ENCODE results near the gene KCNJ14. TPM values are rescaled to one million over a fixed set of nuclear protein-coding genes. Genes with fewer than 3 reads are reported as not detected.

Gene KCNJ14
- total RNA-seq, 2 experiments from 2014 or later: 1.2 TPM

- no peaks in the 10 kb centered on the region for H3K9me3 Mint-ChIP-seq
- ChIA-PET CTCF (interaction anchor here (0.9 to 2.3 kb wide), 5 partner anchors 10 to 115 kb away, joined by 4 to 19 read pairs (median 8); no protein-coding TSS in a partner anchor), POLR2A (interaction anchor here (0.7 to 1.3 kb wide), 2 partner anchors 13 to 17 kb away, joined by 3 read pairs; no protein-coding TSS in a partner anchor)
- H3K36me3 Mint-ChIP-seq: no peaks in the 10 kb centered on the region
- peak overlapping the region; percentile 62 for H3K4me3 Mint-ChIP-seq
- peaks cover 32% of the 10 kb centered on the region for H3K4me1 Mint-ChIP-seq (ENCODE audit: low read depth)
- intact Hi-C loops (cut with micrococcal nuclease): loop anchor here (1.0 to 5.0 kb wide), 4 partner anchors 8 to 172 kb away; a partner anchor contains a TSS
- H3K27ac Mint-ChIP-seq: no peak overlapping the region
- H3K27me3 Mint-ChIP-seq: peaks cover 47% of the 10 kb centered on the region
- DNase-seq: no peak
Measured at GRCh38 chr19:48493718-48494401, 38.5 kb downstream of the KCNJ14 start.

GRCh38 chr19:48495396-48495795 lies 40.0 kb downstream of the KCNJ14 start:
- H3K4me3 Mint-ChIP-seq: no peak overlapping the region
- H3K9me3 Mint-ChIP-seq: no peaks in the 10 kb centered on the region
- H3K27me3 Mint-ChIP-seq: peaks cover 47% of the 10 kb centered on the region
- no peaks in the 10 kb centered on the region for H3K36me3 Mint-ChIP-seq
- CTCF ChIA-PET: interaction anchor here (0.6 to 1.2 kb wide), 3 partner anchors 11 to 113 kb away, joined by 3 read pairs; no protein-coding TSS in a partner anchor
- POLR2A ChIA-PET: no interaction called here
- H3K4me1 Mint-ChIP-seq (ENCODE audit: low read depth): peaks cover 27% of the 10 kb centered on the region
- H3K27ac Mint-ChIP-seq: no peak overlapping the region
- intact Hi-C loops (cut with micrococcal nuclease): no loop called here
- DNase-seq: no peak

GRCh38 chr19:48496959-48497727 lies 41.8 kb downstream of the KCNJ14 start:
- DNase-seq: no peak
- H3K9me3 Mint-ChIP-seq: no peaks in the 10 kb centered on the region
- no peaks in the 10 kb centered on the region for H3K36me3 Mint-ChIP-seq
- ChIA-PET POLR2A (no interaction called here), CTCF (interaction anchor here (0.5 to 1.1 kb wide), 2 partner anchors 9 to 728 kb away, joined by 3 to 4 read pairs; no protein-coding TSS in a partner anchor)
- H3K27me3 Mint-ChIP-seq: peaks cover 38% of the 10 kb centered on the region
- peaks cover 24% of the 10 kb centered on the region for H3K4me1 Mint-ChIP-seq (ENCODE audit: low read depth)
- no peak overlapping the region for H3K27ac Mint-ChIP-seq
- intact Hi-C loops (cut with micrococcal nuclease): no loop called here
- H3K4me3 Mint-ChIP-seq: no peak overlapping the region

- intact Hi-C loops (cut with micrococcal nuclease): no loop called here
- POLR2A ChIA-PET: no interaction called here
Measured at GRCh38 chr19:48497728-48498594, 42.6 kb downstream of the KCNJ14 start.

GRCh38 chr19:48498595-48499311 lies 43.4 kb downstream of the KCNJ14 start:
- Mint-ChIP-seq H3K27ac (no peak overlapping the region), H3K4me3 (no peak overlapping the region), H3K36me3 (no peaks in the 10 kb centered on the region), H3K27me3 (peaks cover 33% of the 10 kb centered on the region), H3K4me1 (ENCODE audit: low read depth) (peaks cover 17% of the 10 kb centered on the region), H3K9me3 (no peaks in the 10 kb centered on the region)
- intact Hi-C loops (cut with micrococcal nuclease): no loop called here
- ChIA-PET POLR2A (no interaction called here), CTCF (interaction anchor here (1.0 kb wide), 1 partner anchor 9 kb away, joined by 3 read pairs; no protein-coding TSS in a partner anchor)
- DNase-seq: no peak

More at GRCh38 chr19:48497728-48498594, 42.6 kb downstream of the KCNJ14 start:
- CTCF ChIA-PET: interaction anchor here (1.0 kb wide), 1 partner anchor 8 kb away, joined by 3 read pairs; no protein-coding TSS in a partner anchor
- no peaks in the 10 kb centered on the region for H3K9me3 Mint-ChIP-seq
- no peak overlapping the region for H3K27ac Mint-ChIP-seq
- DNase-seq: no peak
- H3K27me3 Mint-ChIP-seq: peaks cover 33% of the 10 kb centered on the region
- no peaks in the 10 kb centered on the region for H3K36me3 Mint-ChIP-seq
- H3K4me3 Mint-ChIP-seq: no peak overlapping the region
- H3K4me1 Mint-ChIP-seq (ENCODE audit: low read depth): peaks cover 18% of the 10 kb centered on the region

GRCh38 chr19:48499316-48500090 lies 44.1 kb downstream of the KCNJ14 start:
- ChIA-PET CTCF (no interaction called here), POLR2A (no interaction called here)
- H3K9me3 Mint-ChIP-seq: no peaks in the 10 kb centered on the region
- intact Hi-C loops (cut with micrococcal nuclease): no loop called here
- no peaks in the 10 kb centered on the region for H3K36me3 Mint-ChIP-seq
- peaks cover 13% of the 10 kb centered on the region for H3K4me1 Mint-ChIP-seq (ENCODE audit: low read depth)
- no peak overlapping the region for H3K4me3 Mint-ChIP-seq
- H3K27me3 Mint-ChIP-seq: peaks cover 29% of the 10 kb centered on the region
- no peak overlapping the region for H3K27ac Mint-ChIP-seq
- no peak for DNase-seq

- peak overlapping the region; percentile 62 for H3K4me3 Mint-ChIP-seq
- ChIA-PET POLR2A (interaction anchor here (0.6 kb wide), 1 partner anchor 1179 kb away, joined by 3 read pairs; no protein-coding TSS in a partner anchor), CTCF (interaction anchor here (0.6 to 1.2 kb wide), 3 partner anchors 11 to 91 kb away, joined by 5 to 6 read pairs (median 5); no protein-coding TSS in a partner anchor)
- intact Hi-C loops (cut with micrococcal nuclease): no loop called here
- peaks cover 13% of the 10 kb centered on the region for H3K4me1 Mint-ChIP-seq (ENCODE audit: low read depth)
- DNase-seq: no peak
- no peaks in the 10 kb centered on the region for H3K36me3 Mint-ChIP-seq
- no peak overlapping the region for H3K27ac Mint-ChIP-seq
- peaks cover 19% of the 10 kb centered on the region for H3K27me3 Mint-ChIP-seq
- H3K9me3 Mint-ChIP-seq: no peaks in the 10 kb centered on the region
Measured at GRCh38 chr19:48500830-48501493, 45.6 kb downstream of the KCNJ14 start.

- intact Hi-C loops (cut with micrococcal nuclease): loop anchor here (1.0 kb wide), 1 partner anchor 8 kb away; no protein-coding TSS in a partner anchor
- no peaks in the 10 kb centered on the region for H3K36me3 Mint-ChIP-seq
- peaks cover 13% of the 10 kb centered on the region for H3K4me1 Mint-ChIP-seq (ENCODE audit: low read depth)
- peaks cover 17% of the 10 kb centered on the region for H3K27me3 Mint-ChIP-seq
- peak overlapping the region; percentile 62 for H3K4me3 Mint-ChIP-seq
- POLR2A ChIA-PET: interaction anchor here (0.6 kb wide), 1 partner anchor 1178 kb away, joined by 3 read pairs; no protein-coding TSS in a partner anchor
- CTCF ChIA-PET: interaction anchor here (1.2 kb wide), 2 partner anchors 11 to 82 kb away, joined by 3 to 7 read pairs; no protein-coding TSS in a partner anchor
- DNase-seq: peak; percentile 85
- H3K27ac Mint-ChIP-seq: peak overlapping the region; percentile 65
- H3K9me3 Mint-ChIP-seq: no peaks in the 10 kb centered on the region
Measured at GRCh38 chr19:48501494-48502349, 46.3 kb downstream of the KCNJ14 start.

- POLR2A ChIA-PET: no interaction called here
- no peak for DNase-seq
- no peak overlapping the region for H3K4me3 Mint-ChIP-seq
- intact Hi-C loops (cut with micrococcal nuclease): loop anchor here (1.0 kb wide), 1 partner anchor 9 kb away; no protein-coding TSS in a partner anchor
- no peak overlapping the region for H3K27ac Mint-ChIP-seq
- CTCF ChIA-PET: interaction anchor here (1.2 kb wide), 2 partner anchors 10 to 81 kb away, joined by 3 to 7 read pairs; no protein-coding TSS in a partner anchor
- H3K36me3 Mint-ChIP-seq: no peaks in the 10 kb centered on the region
- H3K4me1 Mint-ChIP-seq (ENCODE audit: low read depth): peaks cover 13% of the 10 kb centered on the region
- H3K27me3 Mint-ChIP-seq: peaks cover 11% of the 10 kb centered on the region
- no peaks in the 10 kb centered on the region for H3K9me3 Mint-ChIP-seq
Measured at GRCh38 chr19:48502350-48503018, 47.1 kb downstream of the KCNJ14 start.

All from activated CD4-positive, alpha-beta memory T cell treated with anti-CD3 and anti-CD28 coated beads for 36 hours (primary cell).